ENCODE data around the gene RIOK3.

The RIOK3 gene

GRCh38 chr18:23495723-23496440, 42.8 kb downstream of the RIOK3 start:
- in situ Hi-C loops (cut with HindIII; ENCODE audit: low pct_ligation_motif_present, low sequenced_read_pairs), result no loop called here
- Histone ChIP-seq H3K4me3 (ENCODE audit: low read depth, low read length) (no peak overlapping the region), H3K27me3 (replicated peaks) (no peaks in the 10 kb centered on the region), H3K27ac (no peak overlapping the region), H3K36me3 (replicated peaks) (no peaks in the 10 kb centered on the region)
- TF ChIP-seq, protein P1, sequence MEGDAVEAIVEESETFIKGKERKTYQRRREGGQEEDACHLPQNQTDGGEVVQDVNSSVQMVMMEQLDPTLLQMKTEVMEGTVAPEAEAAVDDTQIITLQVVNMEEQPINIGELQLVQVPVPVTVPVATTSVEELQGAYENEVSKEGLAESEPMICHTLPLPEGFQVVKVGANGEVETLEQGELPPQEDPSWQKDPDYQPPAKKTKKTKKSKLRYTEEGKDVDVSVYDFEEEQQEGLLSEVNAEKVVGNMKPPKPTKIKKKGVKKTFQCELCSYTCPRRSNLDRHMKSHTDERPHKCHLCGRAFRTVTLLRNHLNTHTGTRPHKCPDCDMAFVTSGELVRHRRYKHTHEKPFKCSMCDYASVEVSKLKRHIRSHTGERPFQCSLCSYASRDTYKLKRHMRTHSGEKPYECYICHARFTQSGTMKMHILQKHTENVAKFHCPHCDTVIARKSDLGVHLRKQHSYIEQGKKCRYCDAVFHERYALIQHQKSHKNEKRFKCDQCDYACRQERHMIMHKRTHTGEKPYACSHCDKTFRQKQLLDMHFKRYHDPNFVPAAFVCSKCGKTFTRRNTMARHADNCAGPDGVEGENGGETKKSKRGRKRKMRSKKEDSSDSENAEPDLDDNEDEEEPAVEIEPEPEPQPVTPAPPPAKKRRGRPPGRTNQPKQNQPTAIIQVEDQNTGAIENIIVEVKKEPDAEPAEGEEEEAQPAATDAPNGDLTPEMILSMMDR (IDR thresholded peaks at IDR 0.05; ENCODE audit: low read depth, low read length, missing control alignments), result no peak
- no peak for DNase-seq

DNA sequence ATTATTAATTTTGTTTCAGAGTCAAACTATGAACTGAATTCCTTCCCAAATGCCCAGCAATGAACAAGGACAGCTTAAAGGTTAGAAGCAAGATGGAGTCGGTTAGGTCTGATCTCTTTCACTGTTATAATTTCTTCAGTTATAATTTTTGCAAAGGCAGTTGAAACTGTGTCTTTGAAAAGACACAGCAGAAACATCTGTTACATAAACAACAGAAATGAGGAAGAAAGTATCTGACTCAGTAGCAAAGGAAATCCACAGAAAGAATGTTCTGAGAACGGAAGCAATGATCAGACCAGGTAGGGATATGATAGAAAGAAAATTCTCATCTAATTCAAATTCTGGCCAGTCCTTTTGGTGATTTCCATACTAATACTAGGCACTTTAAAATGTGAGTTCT, 45.0 kb downstream of the RIOK3 start:
- no peak for DNase-seq
- H3K27ac ChIP-seq, result no peak overlapping the region

DNA sequence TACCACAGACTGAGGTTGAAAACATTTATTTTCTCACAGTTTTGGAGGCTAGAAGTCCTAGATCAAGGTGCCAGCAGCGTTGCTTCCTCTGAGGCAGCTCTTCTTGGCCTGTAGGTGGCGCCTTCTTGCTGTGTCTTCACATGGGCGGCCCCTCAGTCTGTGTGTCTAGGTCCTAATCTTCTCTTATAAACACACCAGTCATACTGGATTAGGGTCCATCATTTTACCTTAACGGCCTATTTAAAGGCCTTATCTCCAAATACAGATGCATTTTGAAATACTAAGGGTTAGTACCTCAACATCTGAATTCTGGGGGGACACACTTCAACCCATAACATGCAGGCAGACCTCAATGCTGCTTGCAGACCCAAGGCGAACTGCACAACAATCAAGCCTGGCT, 45.8 kb downstream of the RIOK3 start:
- Histone ChIP-seq H3K27ac (no peak overlapping the region), H3K27me3 (replicated peaks) (no peaks in the 10 kb centered on the region), H3K36me3 (replicated peaks) (no peaks in the 10 kb centered on the region), H3K4me3 (ENCODE audit: low read depth, low read length) (no peak overlapping the region)
- TF ChIP-seq, protein P1 (IDR thresholded peaks at IDR 0.05; ENCODE audit: low read depth, low read length, missing control alignments), result peak; percentile 98
- peak; percentile 75 for DNase-seq
- in situ Hi-C loops (cut with HindIII; ENCODE audit: low pct_ligation_motif_present, low sequenced_read_pairs), result no loop called here

More for the DNA sequence above, 45.0 kb downstream of the RIOK3 start:
- Histone ChIP-seq H3K27me3 (replicated peaks) (no peaks in the 10 kb centered on the region), H3K4me3 (ENCODE audit: low read depth, low read length) (no peak overlapping the region), H3K36me3 (replicated peaks) (no peaks in the 10 kb centered on the region)
- TF ChIP-seq, protein P1 (IDR thresholded peaks at IDR 0.05; ENCODE audit: low read depth, low read length, missing control alignments), result no peak
- in situ Hi-C loops (cut with HindIII; ENCODE audit: low pct_ligation_motif_present, low sequenced_read_pairs), result no loop called here

DNA sequence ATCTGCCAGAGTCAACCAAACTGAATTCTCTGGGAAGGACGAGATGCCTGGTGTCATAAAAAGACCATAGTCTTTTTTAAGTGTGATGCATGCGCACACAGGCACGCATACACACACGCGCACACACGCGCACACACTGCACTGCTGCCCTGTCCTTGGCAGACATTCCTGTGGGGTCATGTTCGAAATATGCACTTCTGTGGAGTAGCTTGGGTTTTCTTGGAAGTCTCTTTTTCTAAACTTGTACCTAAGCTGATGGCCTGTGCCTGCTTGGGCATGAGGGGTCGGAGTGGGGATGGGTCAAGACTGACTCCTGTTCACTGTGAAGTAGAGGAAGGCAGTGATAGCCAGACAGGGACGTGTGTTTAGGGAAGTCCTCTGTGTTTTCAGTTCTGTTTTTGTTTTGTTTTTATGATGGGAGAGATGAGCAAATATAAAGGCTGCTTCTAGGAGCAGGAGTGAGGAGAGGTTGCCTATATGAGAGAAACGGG, 46.2 kb downstream of the RIOK3 start:
- no peak overlapping the region for H3K27ac ChIP-seq
- no peak overlapping the region for H3K4me3 ChIP-seq (ENCODE audit: low read depth, low read length)
- TF ChIP-seq, protein P1 (IDR thresholded peaks at IDR 0.05; ENCODE audit: low read depth, low read length, missing control alignments), result no peak
- no peaks in the 10 kb centered on the region for H3K36me3 ChIP-seq (replicated peaks)
- DNase-seq, result no peak
- in situ Hi-C loops (cut with HindIII; ENCODE audit: low pct_ligation_motif_present, low sequenced_read_pairs), result no loop called here
- no peaks in the 10 kb centered on the region for H3K27me3 ChIP-seq (replicated peaks)

DNA sequence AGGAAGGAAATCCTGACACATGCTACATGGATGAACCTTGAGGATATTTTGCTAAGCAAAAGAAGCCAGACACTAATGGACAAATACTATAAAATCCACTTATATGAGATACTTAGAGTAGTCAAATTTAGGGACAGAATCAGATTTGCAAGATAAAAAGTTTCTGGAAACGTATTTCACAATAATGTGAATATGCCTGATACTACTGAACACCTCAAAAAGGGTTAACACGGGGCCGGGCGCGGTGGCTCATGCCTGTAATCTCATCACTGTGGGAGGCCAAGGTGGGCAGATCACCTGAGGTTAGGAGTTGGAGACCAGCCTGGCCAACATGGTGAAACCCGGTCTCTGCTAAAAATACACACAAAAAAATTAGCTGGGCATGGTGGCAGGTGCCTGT, 48.5 kb downstream of the RIOK3 start:
- no peak for DNase-seq
- H3K36me3 ChIP-seq (replicated peaks), result no peaks in the 10 kb centered on the region
- H3K27me3 ChIP-seq (replicated peaks), result no peaks in the 10 kb centered on the region
- H3K27ac ChIP-seq, result no peak overlapping the region
- in situ Hi-C loops (cut with HindIII; ENCODE audit: low pct_ligation_motif_present, low sequenced_read_pairs), result no loop called here
- no peak overlapping the region for H3K4me3 ChIP-seq (ENCODE audit: low read depth, low read length)
- TF ChIP-seq, protein P1 (IDR thresholded peaks at IDR 0.05; ENCODE audit: low read depth, low read length, missing control alignments), result no peak
